ENCODE data around the gene CSRP1.
A peak's percentile ranks its signal among the peaks of the same experiment; 100 is the strongest.

DNA sequence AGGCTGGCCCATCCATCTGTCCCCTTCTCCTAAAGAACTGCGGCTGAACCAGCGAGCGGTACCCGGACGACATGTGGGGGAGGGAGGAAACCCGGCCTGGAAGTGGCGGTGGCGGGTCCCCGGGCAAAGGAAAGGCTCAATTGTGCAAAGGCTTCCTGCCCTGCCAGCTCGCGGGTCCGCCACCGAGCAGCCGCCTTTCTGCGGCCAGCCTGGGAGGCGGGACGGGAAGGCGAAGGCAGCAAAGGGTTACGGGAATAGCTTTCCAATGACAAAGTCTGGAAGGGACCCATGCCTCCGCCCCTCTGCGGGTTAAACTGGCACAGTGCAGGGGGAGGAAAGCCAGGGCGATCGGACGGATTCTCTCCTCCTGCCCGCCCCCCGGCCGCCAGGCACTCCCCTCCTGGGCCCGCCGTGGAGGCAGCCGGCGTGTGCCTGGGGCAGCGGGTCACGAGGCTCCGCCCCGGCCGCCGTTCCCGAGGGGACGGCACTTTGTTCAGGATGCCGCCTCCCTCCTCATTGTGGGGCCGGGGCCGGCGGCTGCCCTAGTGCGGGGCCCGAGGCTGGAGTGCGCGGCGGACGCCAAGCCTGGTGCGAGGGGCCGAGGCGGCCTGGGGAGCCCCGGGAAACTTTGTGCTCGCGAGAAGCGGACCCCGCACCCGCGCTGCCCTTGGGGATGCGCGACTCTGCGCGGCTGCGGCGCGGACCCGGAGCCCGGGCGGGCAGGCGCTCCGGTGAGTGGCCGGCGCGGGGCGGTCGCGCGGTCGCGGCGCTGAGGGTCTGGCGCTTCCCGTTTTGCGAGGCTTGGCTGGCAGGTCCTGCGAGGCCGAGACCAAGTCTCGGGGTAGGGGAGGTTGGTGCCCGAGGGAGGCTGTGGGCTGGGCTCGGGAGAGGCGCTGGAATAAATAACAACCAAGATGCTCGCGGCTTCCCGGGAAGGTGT lies 32.0 kb upstream of the CSRP1 start, which contains the start of gene NAV1:
- TF ChIP-seq, protein P1, sequence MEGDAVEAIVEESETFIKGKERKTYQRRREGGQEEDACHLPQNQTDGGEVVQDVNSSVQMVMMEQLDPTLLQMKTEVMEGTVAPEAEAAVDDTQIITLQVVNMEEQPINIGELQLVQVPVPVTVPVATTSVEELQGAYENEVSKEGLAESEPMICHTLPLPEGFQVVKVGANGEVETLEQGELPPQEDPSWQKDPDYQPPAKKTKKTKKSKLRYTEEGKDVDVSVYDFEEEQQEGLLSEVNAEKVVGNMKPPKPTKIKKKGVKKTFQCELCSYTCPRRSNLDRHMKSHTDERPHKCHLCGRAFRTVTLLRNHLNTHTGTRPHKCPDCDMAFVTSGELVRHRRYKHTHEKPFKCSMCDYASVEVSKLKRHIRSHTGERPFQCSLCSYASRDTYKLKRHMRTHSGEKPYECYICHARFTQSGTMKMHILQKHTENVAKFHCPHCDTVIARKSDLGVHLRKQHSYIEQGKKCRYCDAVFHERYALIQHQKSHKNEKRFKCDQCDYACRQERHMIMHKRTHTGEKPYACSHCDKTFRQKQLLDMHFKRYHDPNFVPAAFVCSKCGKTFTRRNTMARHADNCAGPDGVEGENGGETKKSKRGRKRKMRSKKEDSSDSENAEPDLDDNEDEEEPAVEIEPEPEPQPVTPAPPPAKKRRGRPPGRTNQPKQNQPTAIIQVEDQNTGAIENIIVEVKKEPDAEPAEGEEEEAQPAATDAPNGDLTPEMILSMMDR (IDR thresholded peaks at IDR 0.05), result no peak
- peak; percentile 24 to 66 for TF ChIP-seq POLR2A (IDR thresholded peaks at IDR 0.05)
